HG02870 (cell line): Measurements from ENCODE around the gene NT5E.

Experiments used
- ATAC-seq: cut with Tn5 transposase; IDR thresholded peaks from one replicate; pipeline ENCODE4 v1.9.1; 2021; ENCODE audit warnings: mild to moderate bottlenecking, moderate library complexity; ENCODE audit not compliant: unreplicated experiment

Gene NT5E

DNA sequence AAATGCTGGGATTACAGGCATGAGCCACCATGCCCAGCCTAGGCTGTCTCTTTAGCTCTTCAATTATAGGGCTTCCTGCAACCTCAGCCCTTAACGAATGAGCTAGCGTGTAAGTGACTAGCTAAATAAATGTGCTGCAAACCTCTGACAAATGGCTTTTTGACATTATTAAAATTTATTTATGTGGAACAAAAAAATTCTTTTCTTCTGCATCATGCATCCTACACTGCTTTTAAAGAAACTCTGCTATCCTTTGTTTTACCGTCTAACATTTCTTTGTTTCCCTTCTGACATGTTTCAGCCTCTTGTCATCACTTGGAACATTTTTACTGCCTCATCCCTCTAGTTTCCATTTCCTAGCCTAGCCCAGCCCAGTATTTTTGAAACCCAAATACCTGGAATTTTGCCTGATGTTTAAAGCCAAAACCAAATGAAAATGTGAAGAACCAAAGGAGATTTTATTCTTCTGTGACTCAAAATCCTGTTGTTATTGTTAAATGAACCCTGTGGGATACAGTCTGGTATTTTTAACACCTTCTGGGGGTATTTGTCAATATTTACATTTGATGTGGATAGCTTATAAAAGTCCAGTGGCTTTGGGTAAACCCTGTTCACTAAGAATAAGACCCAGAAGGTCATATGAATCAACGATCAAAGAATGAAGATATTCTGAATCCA lies 9.5 kb downstream of the NT5E start:
- ATAC-seq = no peak

DNA sequence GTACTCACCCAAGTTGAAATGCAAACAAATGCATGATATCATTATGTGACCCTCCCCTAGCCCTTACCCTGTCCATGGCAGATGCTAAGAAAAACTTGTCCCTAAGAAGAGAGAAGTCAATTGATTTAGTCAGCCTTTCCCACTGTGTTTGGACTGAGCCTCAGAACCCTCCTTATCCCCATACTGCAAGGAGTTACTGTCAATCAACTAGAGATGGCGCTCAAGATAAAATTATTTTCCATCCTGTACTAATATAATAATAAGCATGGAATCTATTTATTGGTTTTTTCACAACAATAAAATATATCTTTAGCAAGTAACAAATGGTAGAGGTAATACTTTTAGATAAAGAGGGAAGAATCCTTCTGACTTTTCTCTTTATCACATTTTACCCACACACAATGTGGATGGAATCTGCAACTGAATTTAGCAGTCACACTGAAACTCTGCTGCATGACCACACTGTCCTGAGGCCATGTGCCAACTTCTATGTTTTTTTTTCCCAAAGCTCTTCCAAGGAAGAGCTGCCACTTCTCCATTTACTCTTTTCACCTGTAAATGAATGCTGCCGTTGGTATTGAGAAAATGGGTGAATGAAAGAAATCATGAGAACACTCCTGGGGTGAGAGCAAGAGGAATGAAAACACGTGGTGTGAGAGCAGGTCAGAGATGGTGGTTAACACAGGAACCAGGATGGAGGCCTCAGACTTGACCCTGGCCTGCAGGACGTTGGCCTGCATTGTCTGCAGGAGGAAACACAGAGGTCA lies 10.5 kb downstream of the NT5E start:
- no peak for ATAC-seq

DNA sequence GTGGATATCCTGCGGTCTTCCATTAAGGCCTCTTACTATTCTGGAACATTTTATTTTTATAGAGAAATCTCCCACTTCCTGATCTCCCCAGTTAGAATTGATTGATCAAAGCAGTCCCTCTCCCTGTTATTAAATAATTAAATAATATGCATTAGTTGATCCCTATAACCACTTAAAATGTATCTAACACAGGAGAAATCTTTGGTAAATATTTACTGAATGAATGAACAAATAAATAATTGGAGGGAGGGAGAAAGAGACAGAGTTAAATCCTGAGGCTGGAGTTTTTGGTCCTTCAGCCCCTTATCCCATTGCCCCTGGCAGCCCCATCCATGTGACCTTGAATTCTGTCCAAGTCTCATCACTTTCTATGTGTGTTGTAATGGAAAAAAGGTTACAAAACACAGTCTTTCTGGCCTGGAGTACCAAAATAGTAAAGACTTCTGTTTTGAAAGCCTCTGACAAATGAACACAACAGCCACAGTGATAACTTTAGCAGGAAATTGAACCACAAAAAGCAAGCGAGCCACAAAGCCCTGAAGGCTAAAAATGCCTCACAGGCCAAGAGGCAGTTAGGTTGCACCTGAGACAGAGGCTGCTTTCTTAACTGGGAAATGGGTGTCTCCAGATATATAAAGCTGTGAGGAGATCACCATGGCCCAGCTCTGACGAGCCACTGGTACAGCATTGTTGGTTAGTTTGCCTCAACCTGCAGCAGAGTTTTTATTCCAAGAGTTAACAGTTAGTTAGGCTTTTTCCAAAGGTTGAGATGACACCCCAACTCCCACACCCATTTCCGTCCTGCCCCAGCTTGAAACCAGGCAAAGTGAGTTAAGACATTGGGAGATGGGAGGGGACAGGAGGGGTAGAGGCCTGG lies 11.3 kb downstream of the NT5E start:
- ATAC-seq = peak; percentile 78

DNA sequence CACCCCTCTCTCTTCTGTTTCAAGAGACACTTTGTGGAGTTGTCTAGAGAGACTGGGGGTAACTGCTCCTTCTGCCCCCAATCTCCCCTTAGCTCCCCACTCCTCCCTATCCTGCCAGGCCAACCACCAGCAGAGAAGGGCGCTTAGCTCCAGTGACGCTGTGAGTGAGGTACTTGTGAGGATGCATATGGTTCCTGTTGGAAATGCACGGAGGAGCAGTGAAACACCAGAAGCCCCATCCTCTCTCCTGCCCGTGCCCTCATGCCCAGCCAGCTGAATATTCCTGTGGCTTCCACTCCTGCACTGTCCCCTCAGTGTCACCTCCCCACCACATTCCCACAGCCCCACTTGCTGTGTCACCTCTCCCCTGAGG lies 11.9 kb downstream of the NT5E start:
- ATAC-seq = no peak

DNA sequence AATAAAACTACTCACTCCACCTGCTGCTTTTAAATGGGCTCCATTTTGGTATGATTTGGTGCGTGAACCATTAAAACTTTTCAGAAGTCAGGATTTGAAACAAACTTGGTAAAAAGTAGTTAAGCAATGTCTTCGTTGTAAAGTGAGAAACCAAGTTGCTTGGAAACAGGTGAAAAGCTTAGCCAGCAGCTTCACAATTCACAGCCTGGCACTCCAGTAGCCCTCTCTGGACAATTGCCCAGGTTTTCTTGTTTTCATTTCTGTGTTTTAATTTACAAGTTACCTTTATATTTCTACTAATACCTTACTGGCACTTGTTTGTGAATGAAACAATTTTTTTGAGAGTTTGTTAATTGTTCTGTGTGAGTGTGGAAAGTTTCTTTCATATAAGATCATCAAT lies 12.8 kb downstream of the NT5E start:
- no peak for ATAC-seq

DNA sequence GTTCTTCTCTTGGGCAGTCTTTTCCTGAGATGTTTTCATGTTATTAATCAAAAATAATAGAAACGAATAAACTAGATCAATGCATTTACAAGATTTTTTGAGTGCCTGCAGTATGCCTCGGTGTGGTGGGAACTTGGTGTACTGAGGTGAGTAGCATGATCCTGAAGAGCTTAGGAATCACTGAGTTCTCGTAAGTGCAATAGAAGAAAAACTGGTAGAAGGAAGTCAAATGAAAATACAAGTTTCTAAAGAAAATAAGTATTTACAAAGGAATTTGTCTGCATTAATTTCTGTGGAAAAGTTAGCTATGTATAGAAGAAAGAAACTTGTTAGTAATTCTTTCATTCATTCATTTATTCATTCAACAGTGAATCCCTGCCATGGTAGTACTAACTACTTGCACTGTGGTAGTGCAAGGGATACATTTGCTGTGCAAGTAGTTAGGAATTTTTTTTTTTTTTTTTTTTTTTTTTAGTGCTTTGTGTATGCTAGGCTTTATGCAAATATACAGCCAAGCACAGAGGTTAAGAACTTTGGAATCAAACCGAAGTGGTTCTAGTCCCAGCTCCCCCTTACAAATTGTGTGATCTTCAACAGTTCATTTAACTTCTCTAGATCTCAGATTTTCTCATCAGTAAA lies 13.9 kb downstream of the NT5E start:
- ATAC-seq = no peak

DNA sequence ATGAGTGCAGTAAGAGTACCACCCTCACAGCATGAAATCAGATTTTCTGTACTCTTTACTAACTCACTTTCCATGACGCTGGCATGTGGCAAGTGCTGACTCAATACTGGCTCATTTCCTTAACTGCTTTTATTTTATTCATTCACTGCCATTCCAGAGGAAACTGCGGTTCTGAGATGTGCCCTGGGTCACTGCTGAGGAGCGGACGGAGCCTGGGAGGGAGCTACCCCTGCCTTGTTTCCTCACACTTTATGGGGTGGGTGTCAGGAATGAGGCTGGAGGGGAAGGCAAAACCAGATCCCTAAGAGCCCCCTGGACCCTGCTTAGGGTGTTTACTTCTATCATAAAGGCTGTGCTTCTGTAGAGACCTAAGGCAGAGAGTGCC lies 14.4 kb downstream of the NT5E start:
- no peak for ATAC-seq

DNA sequence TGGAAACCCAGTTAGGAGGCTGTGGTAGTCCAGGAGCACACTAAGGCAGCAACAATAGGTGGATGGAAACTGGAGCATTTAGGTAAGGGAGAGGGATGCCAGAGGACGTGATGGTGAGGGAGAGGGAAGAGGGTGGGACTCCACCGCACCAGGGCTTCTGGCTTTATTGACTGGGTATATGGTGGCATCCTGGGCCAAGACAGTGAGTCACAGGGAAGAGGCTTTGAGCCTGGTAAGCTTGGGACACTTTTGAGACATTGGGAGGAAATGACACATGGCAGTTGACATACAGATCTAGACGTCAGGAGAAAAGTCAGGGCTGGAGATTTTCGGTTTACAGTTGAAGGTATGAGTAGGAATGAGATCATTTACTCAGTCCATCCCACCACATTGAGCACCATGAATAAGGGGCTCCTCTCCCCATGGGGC lies 14.9 kb downstream of the NT5E start:
- ATAC-seq = no peak

DNA sequence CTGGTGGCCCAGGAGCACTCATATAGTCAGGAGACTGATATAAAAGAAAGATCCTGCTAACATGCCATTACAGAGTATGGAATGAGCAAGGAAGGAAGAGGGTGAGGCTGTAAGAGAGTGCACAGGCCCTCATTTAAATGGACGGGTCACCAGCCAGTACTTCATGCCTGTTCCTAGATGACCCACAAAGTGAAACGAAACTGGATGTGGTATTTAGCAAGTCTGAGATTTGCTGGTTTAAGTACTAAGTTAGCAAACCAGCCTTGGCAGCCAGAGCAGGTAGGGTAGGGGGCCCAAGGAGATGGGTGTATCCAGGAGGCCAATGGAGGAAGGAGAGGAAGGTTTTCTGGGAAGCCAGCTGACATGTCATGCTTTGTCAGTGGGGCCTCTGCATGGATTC lies 15.9 kb downstream of the NT5E start:
- ATAC-seq = peak; percentile 34

DNA sequence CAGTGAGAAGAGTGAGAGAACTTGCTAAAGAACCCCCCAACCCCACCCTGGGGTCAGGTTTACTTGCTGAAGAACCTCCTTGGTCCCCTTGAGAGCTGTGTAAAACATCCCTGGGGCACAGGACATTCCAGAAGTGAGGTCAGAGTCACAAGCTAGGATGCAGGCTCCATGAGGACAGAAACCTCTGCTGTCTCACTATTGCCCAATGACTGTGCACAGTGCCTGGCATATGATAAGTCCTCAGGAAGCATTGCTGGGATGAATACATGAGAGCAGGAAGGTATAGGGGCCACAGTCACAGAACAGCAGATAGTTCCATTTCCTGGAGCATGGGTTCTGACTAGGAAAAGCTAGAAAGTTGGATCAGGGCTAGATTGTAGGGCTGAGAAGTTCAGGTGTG lies 18.4 kb downstream of the NT5E start:
- ATAC-seq = no peak

DNA sequence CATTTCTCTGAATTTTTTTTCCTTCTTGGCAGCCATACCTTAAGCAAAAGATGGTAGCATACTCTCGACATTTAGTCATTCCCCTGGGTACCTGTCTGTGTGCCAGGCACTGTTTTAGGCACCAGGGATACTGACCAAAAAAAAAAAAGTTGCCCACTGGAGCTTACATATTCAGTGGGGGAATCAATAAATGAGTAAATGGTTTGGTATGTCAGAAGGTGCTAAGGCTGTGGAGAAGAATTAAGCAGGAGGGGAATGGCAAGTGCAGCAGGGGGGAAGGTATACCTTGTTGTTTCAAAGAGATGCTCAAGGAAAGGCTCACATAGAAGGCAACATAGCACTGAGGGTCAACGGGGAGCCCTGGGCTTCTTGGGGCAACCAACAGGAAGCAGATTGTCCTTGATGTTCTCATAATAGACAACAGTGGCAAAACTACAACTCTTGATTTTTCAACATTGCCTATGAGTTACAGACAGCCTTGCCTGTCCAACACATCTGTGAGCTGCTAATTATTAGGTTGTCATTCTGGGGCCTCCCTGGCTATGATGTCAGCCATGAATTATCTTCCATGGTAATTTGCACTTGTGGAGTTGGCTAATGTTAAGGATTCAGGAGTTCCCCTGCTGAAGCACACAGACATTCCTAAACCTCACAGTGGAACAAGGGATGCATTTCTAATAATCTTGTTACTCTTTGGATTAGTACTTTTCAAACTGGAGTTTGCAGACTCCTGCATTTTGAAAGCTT lies 19.6 kb downstream of the NT5E start:
- no peak for ATAC-seq

DNA sequence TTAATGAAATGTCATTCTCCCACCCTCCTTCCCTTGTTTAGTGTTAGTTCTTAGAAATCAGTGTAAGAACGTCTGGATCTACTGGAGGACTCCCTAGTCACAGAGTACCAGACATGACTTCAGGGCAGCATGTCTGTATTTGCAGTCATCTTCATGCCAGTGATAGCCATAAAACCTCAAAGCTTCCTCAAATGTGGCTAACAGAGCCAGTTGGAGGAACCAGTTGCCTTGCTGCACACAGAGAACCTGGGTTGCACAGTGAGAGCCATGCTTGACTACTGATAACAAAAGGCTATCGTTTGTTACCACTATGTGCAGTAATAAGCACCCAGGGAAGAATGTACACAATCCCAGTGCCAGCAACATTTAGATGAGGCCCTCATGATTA lies 20.1 kb downstream of the NT5E start:
- no peak for ATAC-seq

DNA sequence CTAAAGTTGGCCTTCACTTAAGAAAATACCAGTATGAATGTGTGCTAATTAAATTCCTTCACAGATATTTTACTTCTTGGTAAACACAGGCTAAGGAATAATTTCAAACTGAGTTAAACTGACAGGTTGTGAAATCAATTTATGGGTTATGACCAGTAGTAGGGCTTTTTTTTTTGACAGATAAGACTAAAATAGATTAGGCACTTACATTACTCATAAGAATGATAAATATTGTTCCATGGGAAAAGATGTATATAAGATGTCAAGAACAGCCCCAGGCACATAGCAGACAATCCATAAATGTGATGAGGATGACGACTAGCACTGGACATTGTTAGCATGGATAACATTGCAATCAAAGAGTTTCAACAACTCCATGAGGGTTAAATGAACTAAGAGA lies 22.9 kb downstream of the NT5E start:
- ATAC-seq = no peak

DNA sequence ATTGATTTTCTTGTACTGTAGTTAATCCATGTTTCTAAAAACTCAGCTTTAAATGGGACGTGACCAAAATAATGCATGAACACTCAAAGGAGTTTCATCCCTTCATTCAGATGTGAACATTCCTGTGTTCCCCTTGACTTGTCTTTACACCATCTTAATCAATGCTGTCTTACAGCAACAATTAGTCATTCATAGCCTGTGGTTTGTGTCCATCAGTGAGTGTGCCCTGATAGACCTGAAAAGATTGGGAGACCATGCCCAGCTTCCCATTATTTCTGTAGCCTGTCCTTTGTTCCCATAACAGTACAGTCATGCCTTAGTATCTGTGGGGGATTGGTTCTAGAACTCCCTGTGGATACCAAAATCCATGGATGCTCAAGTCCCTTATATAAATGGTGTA lies 23.9 kb downstream of the NT5E start:
- ATAC-seq = no peak

DNA sequence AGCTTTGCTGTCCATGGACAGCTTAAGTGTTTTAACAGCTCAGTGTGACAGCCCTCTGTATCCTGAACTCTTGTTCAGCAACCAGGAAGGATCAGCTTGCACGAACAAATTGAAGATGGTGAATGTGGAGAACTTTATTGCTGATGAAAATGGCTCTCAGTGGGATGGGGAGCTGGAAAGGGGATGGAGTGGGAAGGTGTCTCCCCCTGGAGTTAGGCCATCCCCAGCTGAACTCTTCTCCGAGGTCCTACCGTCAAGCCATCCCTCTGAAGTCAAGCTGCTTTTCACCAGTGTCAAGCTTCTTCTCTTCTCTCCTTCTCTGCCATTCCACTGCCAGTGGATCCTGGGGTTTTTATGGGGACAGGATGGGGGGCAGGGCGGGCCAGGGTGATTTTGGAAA lies 26.6 kb downstream of the NT5E start:
- ATAC-seq = no peak

DNA sequence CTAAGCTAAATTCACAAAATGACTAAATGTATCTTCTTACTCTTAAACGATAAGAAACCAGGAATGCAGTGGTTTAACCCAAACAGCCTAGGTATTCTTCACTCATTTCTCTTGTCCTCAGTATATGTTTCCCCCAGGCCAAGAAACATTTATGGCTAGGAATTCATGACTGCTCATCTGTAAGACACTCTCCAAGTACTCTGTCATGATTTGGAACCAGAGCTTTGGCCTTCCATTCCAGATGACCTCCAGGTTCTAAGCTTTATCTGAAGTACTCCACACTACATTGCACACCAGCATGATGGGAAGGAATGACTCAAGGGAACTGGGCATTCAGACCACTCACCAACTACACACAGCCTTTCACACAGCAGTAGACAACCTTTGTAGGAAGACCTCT lies 29.3 kb downstream of the NT5E start:
- no peak for ATAC-seq

DNA sequence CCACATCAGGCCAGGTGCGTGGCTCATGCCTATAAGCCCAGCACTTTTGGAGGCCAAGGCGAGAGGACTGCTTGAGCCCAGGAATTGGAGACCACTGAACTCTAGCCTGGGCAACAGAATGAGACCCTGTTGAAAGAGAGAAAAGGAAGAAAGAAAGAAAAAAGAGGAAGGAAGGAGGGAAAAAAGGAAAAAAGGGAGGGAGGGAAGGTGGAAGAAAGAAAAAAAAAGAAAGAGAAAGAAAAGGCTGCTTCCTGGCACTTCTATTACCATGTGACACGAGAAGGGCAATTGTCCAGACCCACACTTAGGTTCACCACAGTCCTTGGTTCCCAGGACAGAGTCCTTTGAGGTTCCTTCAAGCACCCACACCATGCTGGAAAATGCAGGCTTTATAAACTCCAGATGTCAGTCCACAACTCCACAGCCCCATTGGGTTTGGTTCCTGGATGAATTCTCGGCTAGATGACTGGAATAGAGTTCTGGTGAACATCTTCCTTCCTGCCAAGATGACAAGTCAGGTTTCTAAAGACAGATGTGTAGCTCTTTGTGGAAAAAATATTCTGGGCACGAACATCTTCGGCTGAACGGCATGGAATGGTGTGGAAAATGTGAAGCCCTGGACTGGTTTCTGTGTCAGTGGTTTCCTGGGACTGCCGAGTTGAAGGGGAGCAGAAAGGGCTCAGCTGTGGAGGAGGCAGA lies 32.5 kb downstream of the NT5E start:
- ATAC-seq = peak; percentile 6

DNA sequence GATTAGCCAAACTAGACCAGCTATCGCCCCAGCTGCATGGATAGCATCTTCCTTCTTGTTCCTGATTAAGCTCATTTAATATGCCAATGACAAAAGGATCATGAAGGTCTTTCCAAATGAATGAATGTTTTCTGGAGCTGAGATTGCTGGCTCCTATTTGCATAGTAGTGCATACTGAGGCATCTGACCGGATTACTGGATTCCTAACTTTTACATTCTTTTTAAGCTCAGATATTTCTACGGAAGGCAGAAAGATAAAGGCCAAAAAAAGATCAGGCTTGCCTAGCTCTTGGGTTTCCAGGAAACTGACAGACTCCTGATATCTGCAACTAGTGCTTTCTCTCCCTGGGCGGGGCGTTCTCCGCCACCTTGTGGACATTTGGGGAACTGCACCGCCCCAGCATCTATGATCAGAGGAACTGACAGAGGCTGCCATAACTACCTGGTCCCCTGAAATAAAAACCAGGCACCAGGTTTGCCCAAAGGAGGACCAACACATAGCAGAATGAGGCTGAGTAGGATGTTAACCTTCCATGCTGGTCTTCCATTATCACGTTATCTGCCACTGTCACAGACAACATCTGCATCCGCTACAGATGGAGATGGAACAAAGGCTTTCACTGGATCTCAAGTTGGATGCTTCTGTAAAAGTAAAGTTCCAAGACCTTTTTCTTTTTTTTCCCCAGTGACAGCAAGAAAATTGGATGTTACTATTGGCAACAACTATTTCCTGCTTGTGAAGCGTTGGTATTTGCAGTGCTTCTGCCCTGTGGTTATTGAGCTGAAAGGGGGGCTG lies 33.2 kb downstream of the NT5E start:
- ATAC-seq = peak; percentile 88

DNA sequence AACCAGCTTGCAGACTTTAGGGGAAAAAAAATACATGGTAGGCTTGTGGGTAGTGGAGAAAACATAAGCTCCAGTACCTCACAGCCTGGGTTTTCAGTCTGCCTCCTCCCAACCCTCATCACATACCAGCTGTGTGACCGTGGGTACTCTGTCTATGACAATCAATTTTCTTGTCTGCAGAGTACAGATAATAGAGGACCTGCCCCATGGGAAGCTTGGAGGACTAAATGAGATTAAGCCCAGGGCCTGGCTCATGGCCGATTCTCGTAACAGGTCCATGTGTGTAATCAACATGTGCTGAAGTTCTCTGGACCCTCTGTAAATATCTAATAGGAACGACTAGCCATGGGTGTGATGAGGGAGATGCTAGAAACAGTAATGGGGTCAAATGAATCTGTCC lies 34.0 kb downstream of the NT5E start:
- no peak for ATAC-seq
